NCI-H524 treated with DMSO at 0.1 percent for 48 hours (cell line): ENCODE measurements around the gene ABT1.
A peak's percentile ranks its signal among the peaks of the same experiment; 100 is the strongest.

Source experiments
- DNase-seq: peaks from one replicate; lab custom pipeline; 2025; lab: John Stamatoyannopoulos, UW

Gene ABT1

GRCh38 chr6:26575494-26575939 lies 21.2 kb upstream of the ABT1 start:
- no peak for DNase-seq

DNA sequence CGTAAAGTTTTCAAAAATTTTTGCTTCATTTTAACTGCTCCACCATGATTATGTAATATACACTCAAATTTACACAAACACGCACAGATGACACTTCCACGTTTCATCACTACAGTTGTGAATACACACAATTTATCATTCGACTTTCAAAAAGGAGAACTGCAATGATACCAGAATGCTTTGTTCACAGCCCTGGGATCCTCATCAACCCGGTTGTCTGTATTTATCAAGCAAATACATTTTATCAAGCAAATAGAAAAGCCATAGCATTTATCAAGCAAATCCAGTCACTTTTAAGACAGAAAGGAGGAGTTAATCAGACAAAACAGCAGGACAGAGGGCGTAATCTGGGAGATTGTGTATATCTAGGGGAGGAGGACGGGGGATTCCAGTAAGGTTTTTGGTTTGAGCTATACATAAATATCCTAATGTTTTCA lies 20.3 kb upstream of the ABT1 start:
- DNase-seq = no peak

DNA sequence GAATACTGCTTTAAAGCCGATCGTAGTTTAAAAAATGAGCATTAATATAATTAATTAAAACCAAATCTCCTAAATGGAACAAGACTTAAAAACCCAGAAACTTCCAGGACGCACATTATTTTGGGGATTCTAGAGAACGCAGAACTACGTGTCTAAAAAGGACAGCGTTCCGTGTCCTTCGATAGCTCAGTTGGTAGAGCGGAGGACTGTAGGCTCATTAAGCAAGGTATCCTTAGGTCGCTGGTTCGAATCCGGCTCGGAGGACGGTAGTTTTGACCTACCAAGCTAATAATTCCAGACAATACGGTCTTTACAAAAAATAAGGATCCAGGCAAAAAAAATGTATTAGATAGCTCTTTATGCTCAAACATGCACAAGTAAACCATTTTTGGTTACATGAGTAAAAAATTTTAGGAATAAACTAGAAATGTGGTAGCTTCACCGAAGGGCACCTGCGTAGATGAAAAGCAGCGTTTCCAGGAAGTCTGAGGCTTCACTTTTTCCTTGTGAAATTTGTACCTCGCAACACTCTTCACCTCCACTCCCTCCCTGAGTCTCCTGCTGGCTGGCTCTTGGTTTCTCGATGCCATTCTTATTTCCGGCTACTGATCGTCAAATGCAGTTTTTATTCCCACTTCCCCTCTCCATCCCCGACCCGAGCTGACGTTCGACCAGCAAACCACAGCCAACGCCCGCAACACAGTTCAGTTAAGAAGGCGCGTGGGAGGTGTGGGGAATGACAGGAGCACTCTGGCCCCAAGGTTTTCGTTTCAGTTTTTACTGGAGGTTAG lies 19.6 kb upstream of the ABT1 start:
- DNase-seq = no peak

GRCh38 chr6:26577720-26578072 lies 19.1 kb upstream of the ABT1 start:
- no peak for DNase-seq

- no peak for DNase-seq
These were observed 18.5 kb upstream of the ABT1 start for GRCh38 chr6:26578279-26578678.

- DNase-seq = no peak
These were observed 18.0 kb upstream of the ABT1 start for GRCh38 chr6:26578741-26579140.

GRCh38 chr6:26581164-26581915 lies 15.4 kb upstream of the ABT1 start:
- no peak for DNase-seq

DNA sequence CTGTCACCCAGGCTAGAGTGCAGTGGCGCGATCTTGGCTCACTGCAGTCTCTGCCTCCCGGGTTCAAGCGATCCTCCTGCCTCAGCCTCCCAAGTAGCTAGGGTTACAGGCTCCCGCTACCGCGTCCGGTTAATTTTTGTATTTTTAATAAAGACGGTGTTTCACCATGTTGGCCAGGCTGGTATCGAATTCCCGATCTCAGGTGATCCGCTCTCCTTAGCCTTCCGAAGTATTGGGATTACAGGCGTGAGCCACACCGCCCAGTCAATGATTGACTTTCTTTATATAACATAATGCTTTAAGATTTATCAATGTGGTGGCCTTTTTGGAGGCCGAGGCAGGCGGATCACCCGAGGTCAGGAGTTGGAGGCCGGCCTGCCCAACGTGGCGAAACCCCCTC lies 7.8 kb upstream of the ABT1 start:
- no peak for DNase-seq

DNA sequence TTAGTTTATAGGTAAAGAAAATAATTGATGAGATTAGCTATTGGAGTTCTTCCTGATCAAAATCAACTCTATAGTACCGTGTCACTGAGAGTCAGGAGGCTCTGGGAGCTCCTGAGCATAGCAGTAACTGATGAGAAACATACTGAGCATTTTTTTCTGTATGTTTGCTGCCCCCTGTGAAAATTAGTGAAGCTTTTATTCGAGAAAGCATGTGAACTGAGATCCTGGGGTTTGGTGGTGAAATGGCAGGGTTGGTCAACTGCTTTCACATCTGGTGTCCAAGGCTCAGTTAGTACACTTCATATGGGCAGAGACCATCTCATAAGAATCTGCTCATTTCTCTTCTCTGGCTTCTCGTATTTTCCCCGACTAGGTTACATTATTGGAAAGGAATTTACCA lies 4.1 kb upstream of the ABT1 start:
- peak; percentile 17 for DNase-seq

- DNase-seq = no peak
These were observed 3.2 kb upstream of the ABT1 start for GRCh38 chr6:26593278-26594130.

DNA sequence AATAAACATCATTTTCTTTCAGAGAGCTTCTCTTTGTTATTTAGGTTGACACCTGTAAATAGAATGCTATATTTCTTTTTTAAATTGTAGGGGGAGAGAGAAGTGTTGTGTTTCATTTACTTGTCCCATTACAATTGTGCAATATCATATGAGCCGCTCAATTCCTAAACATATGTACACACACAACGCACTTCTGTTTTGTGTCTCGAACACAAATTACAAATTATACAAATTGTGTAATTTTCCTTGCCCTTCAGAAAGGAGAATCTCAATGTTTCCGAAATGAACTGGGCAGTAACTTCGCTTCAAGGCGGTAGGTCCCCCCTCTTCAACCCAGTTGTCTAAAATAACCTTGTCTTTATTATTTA lies 2.6 kb upstream of the ABT1 start:
- no peak for DNase-seq

DNA sequence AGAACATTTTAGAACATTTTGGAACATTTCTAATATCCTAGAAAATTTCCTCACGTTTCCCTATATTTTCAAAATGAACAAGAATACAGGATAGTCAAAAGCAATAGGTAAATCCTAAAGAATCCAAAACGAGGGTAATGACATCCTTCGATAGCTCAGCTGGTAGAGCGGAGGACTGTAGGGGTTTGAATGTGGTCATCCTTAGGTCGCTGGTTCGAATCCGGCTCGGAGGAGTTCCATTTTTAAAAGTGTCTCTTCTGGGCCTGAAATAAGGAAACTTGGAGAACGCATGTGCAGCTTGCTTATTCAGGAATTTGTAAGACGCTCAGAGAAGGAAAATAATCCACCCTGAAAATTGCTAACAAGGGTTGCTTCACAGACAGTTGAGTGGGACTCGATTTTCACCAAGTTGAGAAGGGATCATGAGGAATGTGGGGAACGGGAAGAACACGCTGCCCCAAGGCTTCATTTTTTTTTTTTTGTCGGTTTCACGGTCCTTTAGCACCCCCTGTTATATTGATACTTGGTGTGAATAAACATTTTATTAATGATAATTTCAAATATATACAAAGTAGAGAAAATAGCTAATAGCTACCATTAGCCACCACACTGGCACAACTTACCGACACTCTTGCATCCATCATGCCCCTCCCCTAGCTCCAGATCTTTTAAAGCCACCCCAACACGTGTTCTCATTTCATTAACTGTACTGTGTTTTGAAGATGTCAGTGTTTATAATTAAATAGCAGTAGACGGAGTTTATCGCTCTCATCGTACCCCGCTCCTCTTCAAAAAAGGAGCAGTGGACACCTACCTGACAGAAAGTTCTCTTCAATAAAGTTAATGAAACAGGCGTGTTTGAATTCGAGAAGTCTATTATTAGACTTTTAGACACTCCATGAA lies 1.8 kb upstream of the ABT1 start:
- no peak for DNase-seq

GRCh38 chr6:26595669-26596269 lies 984 bp upstream of the ABT1 start:
- DNase-seq = peak; percentile 77

- DNase-seq = no peak
These were observed 625 bp downstream of the ABT1 start for GRCh38 chr6:26597389-26597766.

- no peak for DNase-seq
These were observed 1.1 kb downstream of the ABT1 start for GRCh38 chr6:26597821-26598220.

DNA sequence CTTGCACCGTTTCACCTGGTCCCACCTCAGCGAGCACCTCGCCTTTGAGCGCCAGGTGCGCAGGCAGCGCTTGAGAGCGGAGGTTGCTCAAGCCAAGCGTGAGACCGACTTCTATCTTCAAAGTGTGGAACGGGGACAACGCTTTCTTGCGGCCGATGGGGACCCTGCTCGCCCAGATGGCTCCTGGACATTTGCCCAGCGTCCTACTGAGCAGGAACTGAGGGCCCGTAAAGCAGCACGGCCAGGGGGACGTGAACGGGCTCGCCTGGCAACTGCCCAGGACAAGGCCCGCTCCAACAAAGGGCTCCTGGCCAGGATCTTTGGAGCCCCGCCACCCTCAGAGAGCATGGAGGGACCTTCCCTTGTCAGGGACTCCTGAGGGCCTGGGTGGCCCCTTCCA lies 1.5 kb downstream of the ABT1 start:
- no peak for DNase-seq

DNA sequence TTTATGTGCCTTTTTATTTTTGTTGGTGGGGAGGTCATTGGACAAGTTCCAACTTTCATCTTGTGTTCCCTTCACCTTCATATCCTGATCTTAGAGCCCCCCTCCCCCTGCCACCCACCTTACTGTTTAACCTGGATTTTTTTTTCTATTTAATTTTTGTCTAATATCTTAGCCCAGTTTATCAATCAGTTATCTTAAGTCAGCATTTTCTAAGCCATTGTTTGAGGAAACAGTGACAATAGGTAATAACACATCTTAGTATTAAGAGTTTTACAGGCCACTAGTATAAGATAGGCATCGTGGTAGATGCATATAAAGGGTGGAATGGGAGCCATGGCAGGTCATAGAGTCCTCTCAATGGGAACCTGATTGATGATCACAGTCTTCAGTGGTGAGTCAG lies 2.4 kb downstream of the ABT1 start:
- DNase-seq = no peak

- no peak for DNase-seq
These were observed 2.8 kb downstream of the ABT1 start for GRCh38 chr6:26599591-26599990.

DNA sequence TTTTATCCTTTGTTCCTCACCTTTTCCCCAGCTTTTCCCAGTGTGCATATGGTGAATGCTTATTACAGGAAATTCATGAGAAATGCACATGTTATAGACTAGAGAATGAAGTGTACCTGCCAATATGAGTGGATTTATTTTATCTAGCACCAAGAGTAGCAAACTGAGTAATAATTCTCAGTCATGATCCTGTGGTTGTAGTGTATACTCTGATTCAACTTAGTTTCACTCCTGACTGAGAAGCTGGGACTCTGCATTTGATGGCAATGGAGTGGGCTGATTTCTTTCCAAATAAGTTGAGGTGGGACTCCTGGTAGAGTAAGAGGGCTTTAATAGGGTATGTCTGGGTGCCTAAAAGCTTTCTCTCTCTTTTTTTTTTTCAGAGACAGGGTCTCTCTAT lies 4.0 kb downstream of the ABT1 start:
- DNase-seq = no peak

DNA sequence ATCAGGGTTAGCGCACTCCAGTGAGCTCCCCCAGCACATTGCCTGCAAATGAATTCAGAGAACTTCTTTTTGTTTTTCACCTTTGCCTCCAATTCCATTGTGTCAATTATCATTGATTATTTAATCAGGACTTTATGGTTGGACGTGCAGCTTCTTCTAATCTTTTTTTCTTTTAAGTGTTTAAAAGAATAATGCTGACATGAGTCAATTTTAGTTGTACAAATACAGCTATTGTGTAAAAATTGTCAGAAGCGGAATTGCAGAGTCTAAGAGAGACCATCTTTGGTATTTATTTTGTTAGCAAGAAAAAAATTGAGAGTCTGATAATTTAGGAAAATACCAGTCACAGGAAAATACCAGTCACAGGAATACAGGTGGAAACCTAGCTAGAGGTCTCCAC lies 5.5 kb downstream of the ABT1 start:
- no peak for DNase-seq

GRCh38 chr6:26604026-26604425 lies 7.3 kb downstream of the ABT1 start:
- DNase-seq = no peak
